Thyroid gland (tissue), 4 donors: Measurements from ENCODE around the gene LRP11. TPM values are rescaled to one million over a fixed set of nuclear protein-coding genes. Genes with fewer than 3 reads are reported as not detected.
"Not testable (repeated sequence)": the region's sequence is repeated elsewhere in the genome, so short reads cannot be mapped to it uniquely, and the experiment has no call there.

Experiments used
- DNase-seq, 2 donors: peaks; one replicate each; pipeline ENCODE4 v3.0.0-alpha.2; 2019
- H3K27ac ChIP-seq, 3 donors: fragments of 200-600 bp; sonication (generic); 1 replicate in 2 of 3; 2 replicates in 1 of 3; pipeline ENCODE4 v1.5.1; 2016 to 2019; ENCODE audit warnings: mild to moderate bottlenecking in 1 of 3, moderate library complexity in 1 of 3
- H3K27me3 ChIP-seq: fragments of 200-600 bp; sonication (generic); one replicate; pipeline ENCODE4 v1.5.1; 2019
- H3K36me3 ChIP-seq, 2 donors: fragments of 200-600 bp; sonication (generic); one replicate each; pipeline ENCODE4 v1.5.1; 2016 to 2019
- H3K4me1 ChIP-seq, 2 donors: fragments of 200-600 bp; sonication (generic); one replicate each; pipeline ENCODE4 v1.5.1; 2017 to 2019
- H3K4me3 ChIP-seq, 3 donors: fragments of 200-600 bp; sonication (generic); replicated peaks in 1 of 3; 1 replicate in 2 of 3; 2 replicates in 1 of 3; pipeline ENCODE4 v1.5.1; 2016; ENCODE audit warnings: mild to moderate bottlenecking in 1 of 3
- H3K9me3 ChIP-seq: fragments of 200-600 bp; sonication (generic); one replicate; pipeline ENCODE4 v1.5.1; 2017
- CTCF ChIP-seq, 6 experiments: fragments of 200-600 bp in 3 of 6; fragments of 450-650 bp in 3 of 6; sonication (generic) in 3 of 6; IDR thresholded peaks; one replicate each; pipeline ENCODE4 v1.5.1; 2016 to 2019; ENCODE audit warnings: antibody characterized with exemption in 6 of 6, mild to moderate bottlenecking in 2 of 6, inconsistent platforms in 1 of 6, moderate library complexity in 1 of 6
- POLR2A ChIP-seq, 2 donors: fragments of 450-650 bp; IDR thresholded peaks; one replicate each; pipeline ENCODE4 v1.6.1; 2017; ENCODE audit warnings: antibody characterized with exemption in 2 of 2, mild to moderate bottlenecking in 2 of 2, moderate library complexity in 1 of 2
- WGBS, 2 donors: methylation state at CpG; one replicate each; pipeline ENCODE4 v1.1.5; 2017; 5-methylcytosine and 5-hydroxymethylcytosine counted together
- intact Hi-C: fragments of 100-400 bp; cut with DNase I; formaldehyde crosslinking; loops from one replicate; pipeline ENCODE4 v1.15.1; 2023
- total RNA-seq, 4 donors: library from RNA; depleted of rRNA; stranded (reverse); fragments of >200 nt; gene quantifications; one replicate each; pipeline ENCODE4 v1.2.3, GENCODE V29; 2016

Gene LRP11
- total RNA-seq, 4 donors from 2014 or later = 39.4 to 76.8 (median 57.2) TPM

DNA sequence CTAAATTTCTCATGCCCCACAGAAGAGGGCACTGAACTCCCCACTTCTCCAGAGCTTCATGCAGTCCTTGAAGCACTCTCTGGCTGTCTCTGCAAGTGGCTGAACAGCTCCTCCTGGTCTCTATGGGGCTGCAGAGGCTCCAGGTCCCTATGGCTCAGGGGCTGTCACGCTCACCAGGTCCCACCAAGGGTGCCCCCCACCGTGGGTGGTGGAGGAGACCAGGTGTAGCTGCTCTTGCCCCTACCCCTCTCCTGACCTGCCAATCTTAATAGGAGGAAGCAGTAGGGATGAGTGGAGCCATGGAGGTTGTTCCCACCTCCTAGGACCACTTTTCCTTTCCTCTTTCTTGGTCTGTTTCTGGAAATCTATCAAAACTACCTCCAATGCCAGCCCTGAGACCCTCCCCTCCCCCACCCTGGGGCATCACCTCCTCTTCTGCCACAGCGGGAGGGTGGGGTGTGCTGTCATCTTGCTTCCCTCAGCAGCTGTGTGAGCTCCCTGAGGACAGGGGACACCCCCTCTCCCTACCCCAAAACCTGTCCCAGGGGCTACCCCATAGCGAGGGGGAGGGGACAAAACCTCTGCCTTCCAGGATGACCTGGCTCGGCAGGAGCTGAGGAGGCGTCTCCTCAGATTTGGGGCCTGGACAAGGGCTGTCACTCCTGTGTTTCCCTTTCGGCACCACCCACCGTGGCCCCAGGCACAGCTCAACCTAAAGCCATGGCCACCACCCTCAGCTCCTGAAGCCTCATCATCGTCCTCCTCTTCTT lies 45.7 kb upstream of the LRP11 start:
- Histone ChIP-seq H3K9me3 (no peaks in the 10 kb centered on the region), H3K36me3 (no peaks in the 10 kb centered on the region), H3K4me3 (no peak overlapping the region), H3K4me1 (peaks cover 0 to 3% of the 10 kb centered on the region in 2 donors), H3K27ac (no peak overlapping the region), H3K27me3 (no peaks in the 10 kb centered on the region)
- no peak for TF ChIP-seq POLR2A (IDR thresholded peaks at IDR 0.05)
- TF ChIP-seq CTCF (IDR thresholded peaks at IDR 0.05) = no peak
- WGBS, 2 donors = 86 to 97% methylated on average over 7 to 9 of the region's 9 CpGs
- no peak for DNase-seq
- intact Hi-C loops = no loop called here

DNA sequence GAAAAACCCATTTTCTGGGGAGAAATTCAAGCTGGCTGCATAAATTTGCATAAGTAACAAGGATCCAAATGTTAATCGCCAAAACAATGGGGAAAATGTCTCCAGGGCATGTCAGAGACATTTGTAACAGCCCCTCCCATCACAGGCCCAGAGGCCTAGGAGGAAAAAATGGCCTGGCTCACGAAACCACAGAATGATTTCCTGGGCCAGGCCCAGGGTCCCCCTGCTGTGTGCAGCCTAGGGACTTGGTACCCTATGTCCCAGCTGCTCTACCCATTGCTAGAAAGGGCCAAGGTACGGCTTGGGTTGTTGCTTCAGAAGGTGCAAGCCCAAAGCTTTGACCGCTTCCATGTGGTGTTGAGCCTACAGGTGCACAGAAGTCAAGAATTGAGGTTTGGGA lies 44.3 kb upstream of the LRP11 start:
- WGBS, 2 donors = 76 to 87% methylated on average over 4 of the region's 4 CpGs
- H3K4me1 ChIP-seq, H3K36me3 ChIP-seq, DNase-seq, intact Hi-C loops, H3K9me3 ChIP-seq, H3K27me3 ChIP-seq, H3K27ac ChIP-seq, H3K4me3 ChIP-seq: not testable (repeated sequence)

DNA sequence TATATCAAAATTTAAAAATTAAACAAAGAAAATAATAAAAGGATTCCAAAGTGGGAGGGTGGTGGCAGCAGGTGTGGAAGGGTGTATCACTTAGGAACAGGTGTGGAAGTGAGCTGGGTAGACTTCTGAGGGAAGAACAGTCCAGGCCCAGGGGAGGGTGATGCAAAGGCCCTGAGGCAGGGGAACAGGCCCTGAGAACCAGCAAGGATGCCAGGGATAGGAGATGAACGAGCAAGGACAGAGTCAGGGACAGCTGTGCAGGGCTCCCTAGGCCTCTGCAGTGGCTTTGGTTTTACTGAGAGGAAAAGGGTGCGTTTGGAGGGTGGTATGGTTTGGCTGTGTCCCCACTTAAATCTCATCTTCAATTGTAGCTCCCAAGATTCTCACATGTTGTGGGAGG lies 43.2 kb upstream of the LRP11 start:
- Histone ChIP-seq H3K4me1 (peaks cover 0 to 3% of the 10 kb centered on the region in 2 donors), H3K27ac (no peak overlapping the region), H3K27me3 (no peaks in the 10 kb centered on the region), H3K9me3 (no peaks in the 10 kb centered on the region), H3K4me3 (no peak overlapping the region), H3K36me3 (no peaks in the 10 kb centered on the region)
- DNase-seq = no peak
- intact Hi-C loops = no loop called here
- 75 to 89% methylated on average over 2 of the region's 2 CpGs for WGBS, 2 donors
- no peak for TF ChIP-seq CTCF (IDR thresholded peaks at IDR 0.05)
- no peak for TF ChIP-seq POLR2A (IDR thresholded peaks at IDR 0.05)

DNA sequence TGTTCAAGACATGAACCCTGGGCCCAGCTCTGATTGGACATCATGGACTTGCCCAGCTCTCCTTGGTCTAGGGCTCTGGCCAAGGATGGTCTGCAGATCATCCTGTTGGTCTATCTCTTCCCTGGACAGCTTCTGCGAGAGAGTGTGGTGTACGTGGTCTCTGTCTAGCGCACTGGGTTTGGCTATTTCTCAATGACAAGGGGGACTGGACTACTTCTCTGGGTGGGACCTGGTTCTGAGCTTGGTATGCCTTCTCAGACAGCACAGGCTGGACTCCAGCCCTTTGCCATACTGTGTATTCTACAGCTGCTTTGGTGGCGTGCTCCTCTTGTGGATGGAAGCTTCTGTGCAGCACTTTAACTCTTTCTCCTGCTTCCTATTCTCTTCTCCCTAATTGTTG lies 42.2 kb upstream of the LRP11 start:
- intact Hi-C loops = no loop called here
- 97 to 99% methylated on average over 4 of the region's 4 CpGs for WGBS, 2 donors

DNA sequence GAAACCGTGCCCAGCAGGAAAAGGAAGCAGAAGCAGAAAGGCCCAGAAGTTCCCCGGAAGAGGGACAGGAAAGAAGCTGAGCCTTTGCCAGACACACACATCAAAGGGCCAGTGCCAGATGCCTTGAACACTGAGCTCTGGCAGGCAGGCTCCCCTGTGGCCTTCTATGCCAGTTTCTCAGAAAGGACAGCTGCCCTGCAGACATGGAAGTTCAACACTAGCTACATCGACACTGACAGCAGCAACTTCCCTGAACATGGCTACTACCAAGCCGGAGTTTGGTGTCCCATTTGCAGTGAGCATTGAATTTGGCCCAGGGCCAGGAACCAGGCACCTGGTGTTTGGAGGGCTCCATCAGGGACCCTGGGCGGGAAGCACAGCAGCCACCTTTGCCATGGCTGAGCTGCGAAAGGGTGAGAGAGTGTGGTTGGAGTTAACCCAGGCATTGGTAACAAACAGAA lies 41.8 kb upstream of the LRP11 start:
- TF ChIP-seq CTCF (IDR thresholded peaks at IDR 0.05) = no peak
- TF ChIP-seq POLR2A (IDR thresholded peaks at IDR 0.05) = no peak
- DNase-seq = no peak
- intact Hi-C loops = no loop called here
- 72 to 91% methylated on average over 5 to 6 of the region's 6 CpGs for WGBS, 2 donors
- no peaks in the 10 kb centered on the region for H3K27me3 ChIP-seq
- no peaks in the 10 kb centered on the region for H3K9me3 ChIP-seq
- no peaks in the 10 kb centered on the region for H3K36me3 ChIP-seq
- no peak overlapping the region for H3K27ac ChIP-seq
- no peak overlapping the region for H3K4me3 ChIP-seq
- H3K4me1 ChIP-seq = peaks cover 0 to 3% of the 10 kb centered on the region in 2 donors

More for the DNA sequence above, 42.2 kb upstream of the LRP11 start:
- no peak for TF ChIP-seq CTCF (IDR thresholded peaks at IDR 0.05)
- no peak for TF ChIP-seq POLR2A (IDR thresholded peaks at IDR 0.05)
- Histone ChIP-seq H3K9me3 (no peaks in the 10 kb centered on the region), H3K4me3 (no peak overlapping the region), H3K36me3 (no peaks in the 10 kb centered on the region), H3K27ac (no peak overlapping the region), H3K4me1 (peaks cover 0 to 3% of the 10 kb centered on the region in 2 donors), H3K27me3 (no peaks in the 10 kb centered on the region)
- no peak for DNase-seq
